ENCODE results near the gene XNDC1N.

XNDC1N gene

DNA sequence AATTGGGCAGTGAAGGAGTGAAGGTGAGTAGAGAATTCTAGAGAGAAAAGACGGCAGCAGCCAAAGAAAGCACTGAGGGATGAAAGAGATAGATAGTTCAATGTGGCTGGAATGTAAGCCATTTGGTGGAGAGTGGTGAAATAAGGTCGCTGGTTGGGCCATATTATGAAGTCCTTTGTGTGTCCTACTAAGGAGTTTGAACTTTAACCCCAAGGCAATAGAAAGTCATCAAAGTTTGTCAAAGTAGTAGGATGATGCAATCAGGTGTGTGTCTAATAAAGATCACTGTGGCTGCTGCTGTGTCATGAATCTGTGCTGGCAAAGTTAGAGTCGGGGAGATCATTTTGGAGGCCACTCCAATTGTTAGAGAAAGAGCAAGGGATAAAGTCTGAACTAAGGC is 19.1 kb upstream of the XNDC1N start:
- H3K4me3 ChIP-seq (ENCODE audit: control insufficient read depth, low read depth, low read length): no peak overlapping the region
- DNase-seq (ENCODE audit: low read depth): no peak
- TF ChIP-seq, protein P1, sequence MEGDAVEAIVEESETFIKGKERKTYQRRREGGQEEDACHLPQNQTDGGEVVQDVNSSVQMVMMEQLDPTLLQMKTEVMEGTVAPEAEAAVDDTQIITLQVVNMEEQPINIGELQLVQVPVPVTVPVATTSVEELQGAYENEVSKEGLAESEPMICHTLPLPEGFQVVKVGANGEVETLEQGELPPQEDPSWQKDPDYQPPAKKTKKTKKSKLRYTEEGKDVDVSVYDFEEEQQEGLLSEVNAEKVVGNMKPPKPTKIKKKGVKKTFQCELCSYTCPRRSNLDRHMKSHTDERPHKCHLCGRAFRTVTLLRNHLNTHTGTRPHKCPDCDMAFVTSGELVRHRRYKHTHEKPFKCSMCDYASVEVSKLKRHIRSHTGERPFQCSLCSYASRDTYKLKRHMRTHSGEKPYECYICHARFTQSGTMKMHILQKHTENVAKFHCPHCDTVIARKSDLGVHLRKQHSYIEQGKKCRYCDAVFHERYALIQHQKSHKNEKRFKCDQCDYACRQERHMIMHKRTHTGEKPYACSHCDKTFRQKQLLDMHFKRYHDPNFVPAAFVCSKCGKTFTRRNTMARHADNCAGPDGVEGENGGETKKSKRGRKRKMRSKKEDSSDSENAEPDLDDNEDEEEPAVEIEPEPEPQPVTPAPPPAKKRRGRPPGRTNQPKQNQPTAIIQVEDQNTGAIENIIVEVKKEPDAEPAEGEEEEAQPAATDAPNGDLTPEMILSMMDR (IDR thresholded peaks at IDR 0.05; ENCODE audit: control insufficient read depth, insufficient read depth, low read depth, low read length, missing control alignments): no peak

DNA sequence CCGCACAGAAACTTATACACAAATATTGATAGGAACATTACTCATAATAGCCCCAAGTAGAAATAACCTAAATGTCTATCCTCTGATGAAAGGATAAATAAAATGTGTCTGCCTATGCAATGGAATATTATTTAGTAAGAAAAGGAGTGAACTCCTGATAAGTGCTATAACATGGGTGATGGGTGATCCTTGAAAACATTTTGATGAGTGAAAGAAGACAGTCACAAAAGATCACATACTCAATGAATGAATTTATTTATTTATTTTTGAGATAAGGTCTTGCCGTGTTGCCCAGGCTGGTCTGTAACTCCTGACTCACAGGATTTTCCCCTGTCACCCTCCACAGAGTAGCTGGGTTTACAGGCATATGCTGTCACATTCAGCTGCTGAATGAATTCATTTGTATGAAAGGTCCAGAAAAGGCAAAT is 17.8 kb upstream of the XNDC1N start:
- no peak overlapping the region for H3K4me3 ChIP-seq (ENCODE audit: control insufficient read depth, low read depth, low read length)
- TF ChIP-seq, protein P1 (IDR thresholded peaks at IDR 0.05; ENCODE audit: control insufficient read depth, insufficient read depth, low read depth, low read length, missing control alignments): no peak
- peak; percentile 23 for DNase-seq (ENCODE audit: low read depth)

- TF ChIP-seq, protein P1 (IDR thresholded peaks at IDR 0.05; ENCODE audit: control insufficient read depth, insufficient read depth, low read depth, low read length, missing control alignments): no peak
- no peak for DNase-seq (ENCODE audit: low read depth)
- H3K4me3 ChIP-seq (ENCODE audit: control insufficient read depth, low read depth, low read length): no peak overlapping the region
Measured at GRCh38 chr11:71940561-71941219, 12.3 kb upstream of the XNDC1N start.

DNA sequence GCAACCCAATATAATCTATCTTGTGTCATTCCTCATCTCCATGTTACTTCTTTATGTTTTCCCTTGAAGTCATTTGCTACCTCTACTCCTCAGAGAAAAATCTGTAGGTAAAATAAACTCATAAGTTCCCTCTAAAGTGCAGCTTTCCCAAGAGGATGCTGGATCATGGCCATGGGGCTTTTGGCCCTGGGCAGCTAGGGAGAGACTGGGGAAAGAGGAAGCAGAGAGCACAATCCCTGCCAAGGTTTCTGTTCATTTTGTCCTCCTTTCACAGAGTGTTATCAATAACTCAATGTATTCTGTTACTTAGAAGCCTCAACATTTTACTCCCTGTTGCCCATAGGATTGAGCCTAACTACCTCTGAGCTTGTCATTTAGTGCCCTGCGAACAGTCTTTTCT is 9.4 kb upstream of the XNDC1N start:
- TF ChIP-seq, protein P1 (IDR thresholded peaks at IDR 0.05; ENCODE audit: control insufficient read depth, insufficient read depth, low read depth, low read length, missing control alignments): no peak
- no peak overlapping the region for H3K4me3 ChIP-seq (ENCODE audit: control insufficient read depth, low read depth, low read length)
- DNase-seq (ENCODE audit: low read depth): no peak

GRCh38 chr11:71936825-71937224 is 8.4 kb upstream of the XNDC1N start:
- no peak overlapping the region for H3K4me3 ChIP-seq (ENCODE audit: control insufficient read depth, low read depth, low read length)
- DNase-seq (ENCODE audit: low read depth): no peak
- TF ChIP-seq, protein P1 (IDR thresholded peaks at IDR 0.05; ENCODE audit: control insufficient read depth, insufficient read depth, low read depth, low read length, missing control alignments): no peak

GRCh38 chr11:71935338-71935925 is 7.0 kb upstream of the XNDC1N start:
- TF ChIP-seq, protein P1 (IDR thresholded peaks at IDR 0.05; ENCODE audit: control insufficient read depth, insufficient read depth, low read depth, low read length, missing control alignments): no peak
- DNase-seq (ENCODE audit: low read depth): no peak
- H3K4me3 ChIP-seq (ENCODE audit: control insufficient read depth, low read depth, low read length): no peak overlapping the region
